ENCODE measurements around the gene C15orf61.
A peak's percentile ranks its signal among the peaks of the same experiment; 100 is the strongest.

Gene C15orf61

GRCh38 chr15:67515090-67515489, 5.8 kb upstream of the C15orf61 start:
- no peak for DNase-seq

- DNase-seq = no peak
These were observed 5.4 kb upstream of the C15orf61 start for GRCh38 chr15:67515557-67515956.

GRCh38 chr15:67520321-67521028, 456 bp upstream of the C15orf61 start:
- DNase-seq = no peak

- DNase-seq = no peak
These were observed 1.0 kb downstream of the C15orf61 start for GRCh38 chr15:67521783-67522568.

- no peak for DNase-seq
These were observed 2.4 kb downstream of the C15orf61 start for GRCh38 chr15:67523330-67523729.

- no peak for DNase-seq
These were observed 3.3 kb downstream of the C15orf61 start for GRCh38 chr15:67524235-67524634.

- DNase-seq = no peak
These were observed 7.6 kb downstream of the C15orf61 start for GRCh38 chr15:67528513-67528912.

- no peak for DNase-seq
These were observed 10.5 kb downstream of the C15orf61 start for GRCh38 chr15:67531379-67531914.

GRCh38 chr15:67533873-67534272, 12.9 kb downstream of the C15orf61 start:
- DNase-seq = no peak

GRCh38 chr15:67534360-67534759, 13.4 kb downstream of the C15orf61 start:
- no peak for DNase-seq

GRCh38 chr15:67537771-67538170, 16.8 kb downstream of the C15orf61 start:
- DNase-seq = no peak

- peak; percentile 47 for DNase-seq
These were observed 21.8 kb downstream of the C15orf61 start, which contains the start of gene MAP2K5 for GRCh38 chr15:67542420-67543347. TSS of gene MAP2K5 (plus strand) at chr15:67542703. CDS start at chr15:67543336, 633 bp downstream.

GRCh38 chr15:67543348-67543718, 22.4 kb downstream of the C15orf61 start:
- DNase-seq = no peak

- no peak for DNase-seq
These were observed 23.5 kb downstream of the C15orf61 start for GRCh38 chr15:67544475-67544874.

- no peak for DNase-seq
These were observed 24.9 kb downstream of the C15orf61 start for GRCh38 chr15:67545864-67546263.

- no peak for DNase-seq
These were observed 26.1 kb downstream of the C15orf61 start for GRCh38 chr15:67547064-67547463.

- DNase-seq = no peak
These were observed 26.9 kb downstream of the C15orf61 start for GRCh38 chr15:67547836-67548235.

GRCh38 chr15:67548236-67548852, 27.4 kb downstream of the C15orf61 start:
- DNase-seq = no peak

- no peak for DNase-seq
These were observed 28.1 kb downstream of the C15orf61 start for GRCh38 chr15:67548862-67549651.

- DNase-seq = no peak
These were observed 28.8 kb downstream of the C15orf61 start for GRCh38 chr15:67549736-67550135.

- no peak for DNase-seq
These were observed 29.6 kb downstream of the C15orf61 start for GRCh38 chr15:67550522-67550921.
